NCI-H82 treated with DMSO at 0.1 percent for 48 hours (cell line): ENCODE results near the gene RNF130.
"Not testable (repeated sequence)": the region's sequence is repeated elsewhere in the genome, so short reads cannot be mapped to it uniquely, and the experiment has no call there.

Source experiments
- DNase-seq: peaks from one replicate; lab custom pipeline; 2025; ENCODE audit not compliant: unreplicated experiment; lab: John Stamatoyannopoulos, UW

RNF130 gene

DNA sequence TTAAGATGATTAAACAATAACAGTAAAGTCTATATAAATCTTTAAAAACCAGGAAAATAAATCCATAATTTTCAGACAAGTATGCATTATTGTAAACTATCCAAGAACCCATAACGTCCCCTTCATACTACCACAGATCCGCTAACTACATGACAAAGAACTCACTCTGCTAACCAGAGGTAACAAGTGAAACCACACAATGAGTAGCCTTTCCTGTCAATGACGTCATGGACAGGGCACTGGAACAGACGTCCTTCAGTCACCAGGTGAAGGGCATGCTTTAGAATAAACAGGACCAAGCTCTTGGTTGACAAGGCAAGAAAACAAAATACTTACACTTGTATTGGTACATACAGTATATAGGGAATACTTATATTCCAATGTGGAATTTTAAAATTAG is 45.2 kb downstream of the RNF130 start:
- DNase-seq, result no peak

DNA sequence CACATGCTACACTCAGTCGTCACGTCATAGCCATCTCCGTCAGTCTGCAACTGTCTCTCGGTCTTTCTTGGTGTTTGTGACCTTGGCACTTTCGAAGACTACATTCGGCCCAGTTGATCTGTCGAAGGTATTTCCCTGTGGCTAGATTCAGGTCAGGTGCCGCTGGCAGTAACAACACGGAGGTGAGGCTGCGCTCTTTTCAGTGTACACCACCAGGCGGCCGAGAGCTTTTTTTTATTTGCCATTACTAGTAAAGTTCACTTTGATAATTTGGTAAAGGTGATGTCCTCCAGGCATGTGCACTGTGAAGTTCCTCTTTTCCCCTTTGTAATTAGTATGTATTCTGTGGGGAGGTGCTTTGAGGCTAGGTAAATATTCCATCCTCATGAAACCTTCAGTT is 49.7 kb downstream of the RNF130 start:
- no peak for DNase-seq

DNA sequence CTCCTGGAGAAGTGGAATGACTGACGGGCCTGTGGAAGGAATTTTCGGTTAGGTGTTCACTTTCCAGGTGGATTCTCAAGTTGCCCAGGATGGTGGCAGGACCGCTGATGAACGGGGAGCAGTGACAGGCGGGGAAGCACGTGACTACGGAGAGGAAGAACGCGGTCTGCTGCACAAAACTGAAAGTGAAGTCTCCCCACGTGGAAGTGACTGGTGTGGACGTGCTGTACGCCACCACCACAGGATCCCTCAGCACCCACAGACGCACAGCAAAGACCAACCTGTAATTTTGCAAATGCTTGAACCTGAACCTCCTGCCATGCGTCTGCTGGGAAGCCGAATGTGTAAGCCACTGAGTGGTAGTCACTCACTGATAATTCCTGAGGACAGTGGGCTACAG is 51.4 kb downstream of the RNF130 start:
- DNase-seq, result no peak

DNA sequence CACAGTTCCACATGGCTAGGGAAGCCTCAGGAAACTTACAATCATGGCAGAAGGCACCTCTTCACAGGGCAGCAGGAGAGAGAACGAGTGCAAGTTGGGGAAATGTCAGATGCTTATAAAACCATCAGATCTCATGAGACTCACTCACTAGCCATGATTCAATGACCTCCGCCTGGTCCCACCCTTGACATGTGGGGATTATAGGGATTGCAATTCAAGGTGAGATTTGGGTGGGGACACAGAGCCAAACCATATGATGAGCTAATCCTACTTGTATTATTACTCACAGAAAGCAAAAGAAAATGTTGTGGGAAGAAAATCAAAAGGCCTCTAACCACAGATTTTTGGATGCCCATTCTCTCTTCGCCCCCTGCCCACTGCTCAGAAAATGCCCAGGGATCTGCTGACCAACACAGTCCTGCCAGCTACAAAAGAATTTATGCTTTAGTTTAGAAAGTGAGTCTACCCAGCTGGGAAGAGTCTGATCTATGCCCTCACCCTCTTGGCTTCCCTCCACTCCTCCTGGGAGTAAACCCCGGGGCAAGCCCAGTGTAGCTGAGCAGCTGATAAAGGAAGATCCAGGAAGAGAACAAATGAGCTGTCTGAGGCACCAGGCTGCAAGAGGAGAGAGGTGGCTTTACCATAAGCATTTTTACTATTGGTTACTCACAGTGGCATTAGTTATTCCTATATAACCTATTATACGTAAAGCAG is 53.1 kb downstream of the RNF130 start:
- no peak for DNase-seq

DNA sequence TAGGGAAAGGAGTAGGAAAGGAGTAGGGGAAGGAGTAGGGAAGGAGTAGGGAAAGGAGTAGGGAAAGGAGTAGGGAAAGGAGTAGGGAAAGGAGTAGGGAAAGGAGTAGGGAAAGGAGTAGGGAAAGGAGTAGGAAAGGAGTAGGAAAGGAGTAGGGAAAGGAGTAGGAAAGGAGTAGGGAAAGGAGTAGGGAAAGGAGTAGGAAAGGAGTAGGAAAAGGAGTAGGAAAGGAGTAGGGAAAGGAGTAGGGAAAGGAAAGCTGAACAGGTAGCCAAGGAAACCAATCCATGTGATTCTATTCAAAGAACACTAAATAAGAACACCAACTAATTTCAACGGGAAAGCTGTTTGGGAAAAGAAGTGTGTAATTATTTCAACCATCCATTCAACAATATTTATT is 56.0 kb downstream of the RNF130 start:
- not testable (repeated sequence) for DNase-seq

DNA sequence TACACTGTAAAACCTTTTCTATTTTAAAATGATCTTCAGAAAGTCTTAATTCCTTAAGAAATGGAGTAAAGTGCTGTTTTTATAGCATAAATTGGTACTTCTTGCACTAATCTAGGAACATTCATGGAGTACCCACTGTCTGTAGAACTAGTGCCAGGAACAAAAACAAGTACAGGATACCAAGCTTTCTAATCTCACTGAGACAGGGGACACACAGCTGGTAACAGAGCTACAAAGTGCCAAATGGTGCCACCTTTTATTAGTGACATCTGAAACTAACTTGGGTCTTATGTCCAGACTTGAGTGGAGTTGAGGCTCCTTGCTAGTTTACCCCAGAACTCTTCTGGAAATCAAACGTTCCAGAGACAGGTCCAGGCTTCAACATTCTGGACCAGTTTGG is 57.9 kb downstream of the RNF130 start:
- DNase-seq, result no peak

DNA sequence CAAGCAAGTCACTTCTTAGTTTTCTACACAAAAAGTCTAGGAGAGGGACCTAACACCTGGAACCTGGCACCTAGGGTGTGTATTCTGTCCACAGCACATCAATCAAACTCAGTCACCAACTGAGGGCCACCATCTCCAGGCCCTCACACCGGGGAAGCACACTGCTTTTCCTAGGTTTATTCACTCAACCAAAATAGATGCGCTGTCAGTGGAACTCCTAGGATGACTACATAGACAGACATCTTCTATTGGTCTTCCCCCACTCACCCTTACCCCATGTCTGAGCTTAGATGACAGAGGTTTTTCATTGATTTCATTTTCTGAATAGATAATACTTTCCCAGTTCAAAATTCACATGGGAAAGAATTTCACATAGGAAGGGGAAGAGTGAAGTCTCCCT is 59.2 kb downstream of the RNF130 start:
- DNase-seq, result no peak

DNA sequence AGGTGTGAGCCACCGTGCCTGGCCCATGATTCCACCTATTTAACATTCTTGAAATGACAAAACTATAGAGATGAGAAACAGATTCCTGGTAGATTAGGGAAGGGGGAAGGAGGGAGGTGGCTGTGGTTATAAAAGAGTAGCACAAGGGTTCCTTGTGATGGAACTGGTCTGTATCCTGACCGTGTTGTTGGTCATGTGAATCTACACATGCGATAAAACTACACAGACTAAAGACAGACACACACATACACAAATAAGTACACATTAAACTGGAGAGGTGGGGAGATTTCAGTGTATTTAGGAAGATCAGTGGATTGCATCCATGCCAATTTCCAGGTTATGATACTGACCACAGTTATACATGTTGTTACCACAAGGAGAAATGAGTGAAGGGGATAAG is 60.9 kb downstream of the RNF130 start:
- DNase-seq, result no peak

DNA sequence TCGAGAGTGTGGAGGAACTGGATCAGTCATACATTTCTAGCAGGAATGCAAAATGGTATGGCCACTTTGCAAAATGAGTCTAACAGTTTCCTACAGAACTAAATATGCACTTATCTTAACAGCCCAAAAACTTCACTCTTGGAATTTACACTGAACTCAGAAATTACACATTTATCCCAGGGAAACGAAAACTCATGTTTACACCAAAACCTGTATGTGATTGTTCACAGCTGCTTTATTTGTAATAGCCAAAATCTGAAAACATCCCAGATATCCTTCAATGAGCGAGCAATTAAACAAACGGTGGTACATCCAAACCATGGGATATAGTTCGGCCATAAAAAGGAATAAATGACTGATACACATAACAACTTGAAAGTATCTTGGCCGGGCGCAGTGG is 62.0 kb downstream of the RNF130 start:
- no peak for DNase-seq

DNA sequence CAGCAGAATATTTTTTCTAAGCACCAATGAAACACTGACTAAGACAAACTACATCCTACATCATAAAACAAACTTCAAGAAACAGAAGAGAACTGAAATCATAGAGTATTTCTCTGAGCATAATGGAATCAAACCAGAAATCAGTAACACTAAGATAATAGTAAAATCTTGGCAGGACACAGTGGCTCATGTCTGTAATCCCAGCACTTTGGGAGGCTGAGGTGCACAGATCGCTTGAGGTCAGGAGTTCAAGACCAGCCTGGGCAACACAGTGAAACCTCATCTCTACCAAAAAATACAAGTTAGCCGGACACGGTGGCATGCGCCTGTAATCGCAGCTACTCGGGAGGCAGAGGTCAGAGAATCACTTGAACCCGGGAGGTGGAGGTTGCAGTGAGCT is 63.1 kb downstream of the RNF130 start:
- no peak for DNase-seq

DNA sequence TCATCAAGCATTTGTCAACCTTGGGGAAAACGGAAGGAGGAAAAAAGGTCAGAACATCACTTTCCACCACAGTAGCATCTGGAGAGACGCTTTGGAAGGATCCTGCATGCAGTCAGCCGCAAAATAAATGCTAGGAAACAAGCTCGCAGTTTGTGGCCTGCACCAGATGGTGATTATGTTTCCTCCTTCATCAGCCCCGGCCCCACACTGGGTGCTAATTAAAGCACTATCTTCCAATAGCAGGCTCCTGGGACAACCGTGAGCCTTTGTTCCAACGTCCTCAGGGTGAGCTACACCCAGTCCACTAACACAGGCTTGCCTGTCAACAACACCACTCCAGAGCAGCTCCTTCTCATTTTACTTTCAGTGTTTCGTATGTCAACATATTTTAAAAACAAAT is 64.0 kb downstream of the RNF130 start:
- DNase-seq, result peak; percentile 40

DNA sequence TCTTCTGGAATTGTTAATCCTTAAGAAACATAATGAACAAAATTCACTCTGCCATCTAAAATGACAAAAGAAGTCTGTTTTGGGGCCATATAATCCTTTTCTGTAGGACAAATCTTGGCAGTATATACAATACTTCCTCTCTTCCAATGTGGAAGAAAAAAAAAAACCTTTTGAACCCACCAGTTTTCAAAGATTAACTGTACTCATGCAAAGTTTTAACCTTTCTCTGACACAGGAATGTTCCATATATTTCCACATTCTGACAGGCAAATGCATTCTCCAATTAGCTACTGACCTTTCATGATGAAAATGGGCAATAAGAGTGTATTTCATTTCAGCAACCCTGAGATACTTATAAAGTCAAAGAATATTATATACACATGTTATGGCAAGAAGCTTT is 65.4 kb downstream of the RNF130 start:
- DNase-seq, result no peak

DNA sequence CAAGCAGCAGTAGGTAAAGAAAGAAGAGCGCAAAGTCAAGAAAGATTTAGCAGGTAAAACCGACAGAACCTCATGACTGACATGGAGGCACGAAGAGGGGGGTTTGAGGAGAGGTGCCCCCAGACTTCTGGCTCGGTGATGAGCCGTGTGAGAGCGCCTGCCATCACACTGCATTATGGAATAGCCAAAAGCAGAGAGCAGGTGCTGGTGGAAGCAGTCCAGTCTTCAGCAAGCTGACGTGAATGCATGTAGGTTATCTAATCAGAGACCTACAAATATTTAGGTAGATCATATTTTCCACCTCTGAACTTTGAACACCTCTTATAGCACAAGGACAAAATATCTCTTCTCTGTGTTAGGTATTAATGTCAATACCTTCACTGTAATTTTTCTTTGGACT is 68.4 kb downstream of the RNF130 start:
- DNase-seq, result no peak

DNA sequence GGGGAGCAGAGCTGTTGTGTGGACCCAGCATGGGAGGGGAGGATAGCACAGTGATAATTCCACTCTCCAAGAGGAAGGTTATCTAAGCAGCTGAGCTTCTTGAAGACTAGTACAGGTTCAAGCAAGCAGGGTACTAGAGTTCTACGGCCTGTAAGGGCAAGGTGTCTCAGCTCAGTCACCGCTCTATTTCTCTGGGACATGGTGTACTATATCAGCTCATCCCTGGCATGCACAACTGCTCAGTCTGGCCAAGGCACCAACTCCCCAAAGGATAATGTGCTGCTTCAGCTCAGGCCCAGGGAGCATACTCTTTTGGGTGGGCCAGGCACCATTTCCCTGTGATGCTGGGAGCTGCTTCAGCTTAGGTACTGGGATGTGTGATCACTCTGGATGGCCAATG is 69.8 kb downstream of the RNF130 start:
- DNase-seq, result no peak

DNA sequence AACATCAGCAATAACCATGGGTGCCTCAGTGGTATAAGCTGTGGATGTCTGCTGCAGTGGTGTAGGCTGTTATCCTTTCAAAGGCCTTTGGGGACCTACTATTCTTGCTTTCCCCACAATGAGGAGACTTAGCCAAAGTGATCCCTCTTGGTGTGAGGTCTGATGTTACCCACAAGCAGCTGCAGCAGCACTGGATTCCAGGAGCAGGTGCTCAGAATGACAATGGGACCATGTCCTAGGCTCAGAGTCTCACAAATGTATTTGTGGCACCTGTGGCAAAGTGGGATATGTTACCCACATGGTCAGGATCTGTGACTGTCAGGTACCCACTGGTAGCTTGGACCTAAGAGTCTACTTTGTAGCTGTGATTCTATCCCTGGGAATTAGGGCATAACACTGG is 70.4 kb downstream of the RNF130 start:
- DNase-seq, result no peak

DNA sequence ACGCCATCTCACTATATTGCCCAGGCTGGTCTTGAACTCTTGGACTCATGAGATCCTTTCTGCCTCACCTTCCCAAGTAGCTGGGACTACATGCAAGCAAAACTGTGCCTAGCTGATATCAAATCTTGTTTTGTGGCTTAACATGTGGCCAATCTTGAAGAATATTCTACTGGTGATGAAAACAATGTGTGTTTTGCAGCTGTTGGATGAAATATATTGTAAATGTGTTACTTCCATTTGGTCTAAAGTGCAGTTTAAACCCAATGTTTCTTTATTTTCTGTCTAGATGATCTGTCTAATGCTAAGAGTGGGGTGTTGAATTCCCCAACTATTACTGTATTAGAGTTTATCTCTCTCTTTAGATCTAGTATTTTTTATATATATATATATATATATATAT is 73.1 kb downstream of the RNF130 start:
- no peak for DNase-seq

DNA sequence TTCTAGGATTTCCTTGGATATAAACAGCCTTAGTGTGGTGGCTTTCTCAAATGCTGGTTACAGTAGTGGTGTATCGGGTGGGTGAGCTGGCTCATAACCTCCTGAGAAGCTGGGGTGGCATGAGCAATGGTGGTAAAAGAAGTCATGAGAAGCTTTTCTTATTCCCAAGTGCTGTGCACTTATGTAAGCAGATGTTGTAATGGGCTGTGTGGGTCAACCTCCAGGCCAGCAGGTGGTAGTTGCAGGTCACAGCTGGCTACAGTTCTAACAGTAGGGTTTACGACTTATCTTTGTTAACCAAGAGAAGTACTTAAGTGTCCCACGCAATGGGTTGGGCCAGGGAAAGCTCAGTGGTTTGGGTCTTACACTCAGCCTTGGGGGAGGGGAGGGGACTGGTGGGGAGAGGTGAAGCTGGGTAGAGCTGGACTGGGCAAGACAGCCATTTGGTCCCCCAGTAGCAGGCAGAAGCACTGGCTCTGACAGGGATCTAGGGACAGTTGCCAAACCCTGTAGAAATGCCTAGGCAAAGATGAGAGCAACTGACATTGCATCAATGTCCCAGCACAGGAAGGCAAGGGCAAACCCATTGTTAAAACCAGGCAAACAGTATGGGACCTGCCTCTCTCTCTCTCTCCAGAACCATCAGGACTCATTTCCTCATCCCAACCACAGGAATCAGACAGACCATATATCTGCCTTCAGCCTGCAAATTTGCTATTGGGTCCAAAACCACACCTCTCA is 76.8 kb downstream of the RNF130 start:
- DNase-seq, result no peak

DNA sequence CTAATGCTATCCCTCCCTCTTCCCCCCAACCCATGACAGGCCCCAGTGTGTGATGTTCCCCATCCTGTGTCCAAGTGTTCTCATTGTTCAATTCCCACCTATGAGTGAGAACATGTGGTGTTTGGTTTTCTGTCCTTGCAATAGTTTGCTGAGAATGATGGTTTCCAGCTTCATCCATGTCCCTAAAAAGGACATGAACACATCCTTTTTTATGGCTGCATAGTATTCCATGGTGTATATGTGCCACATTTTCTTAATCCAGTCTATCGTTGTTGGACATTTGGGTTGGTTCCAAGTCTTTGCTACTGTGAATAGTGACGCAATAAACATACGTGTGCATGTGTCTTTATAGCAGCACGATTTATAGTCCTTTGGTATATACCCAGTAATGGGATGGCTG is 78.7 kb downstream of the RNF130 start:
- DNase-seq, result not testable (repeated sequence)

DNA sequence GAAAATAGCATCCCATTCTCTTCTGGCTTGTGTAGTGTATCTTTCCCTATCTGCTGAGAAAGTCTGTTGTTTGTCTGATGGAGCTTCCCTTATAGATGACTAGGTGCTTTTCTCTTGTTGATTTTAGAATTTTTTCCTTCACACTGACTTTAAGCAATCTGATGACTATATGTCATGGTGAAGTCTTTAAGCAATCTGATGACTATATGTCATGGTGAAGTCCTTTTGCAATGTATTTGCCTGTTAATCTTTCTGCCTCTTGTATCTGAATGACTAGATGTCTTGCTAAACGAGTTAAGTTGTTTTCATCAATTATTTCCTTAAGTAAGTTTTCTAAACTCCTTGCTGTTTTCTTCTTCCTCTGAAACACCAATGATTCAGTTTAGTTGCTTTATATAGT is 80.5 kb downstream of the RNF130 start:
- DNase-seq, result no peak

DNA sequence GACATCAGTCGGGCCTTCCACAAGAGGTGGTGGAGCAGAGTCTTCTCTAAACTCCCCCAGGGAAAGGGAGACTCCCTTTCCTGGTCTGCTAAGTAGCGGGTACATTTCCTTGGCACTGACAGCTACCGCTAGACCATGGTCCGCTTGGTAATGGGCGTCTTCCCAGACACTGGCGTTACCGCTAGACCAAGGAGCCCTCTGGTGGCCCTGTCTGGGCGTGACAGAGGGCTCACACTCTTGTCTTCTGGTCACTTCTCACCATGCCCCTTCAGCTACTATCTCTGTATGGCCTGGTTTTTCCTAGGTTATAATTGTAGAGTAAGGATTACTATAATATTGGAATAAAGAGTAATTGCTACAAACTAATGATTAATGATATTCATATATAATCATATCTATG is 81.0 kb downstream of the RNF130 start:
- DNase-seq, result not testable (repeated sequence)

DNA sequence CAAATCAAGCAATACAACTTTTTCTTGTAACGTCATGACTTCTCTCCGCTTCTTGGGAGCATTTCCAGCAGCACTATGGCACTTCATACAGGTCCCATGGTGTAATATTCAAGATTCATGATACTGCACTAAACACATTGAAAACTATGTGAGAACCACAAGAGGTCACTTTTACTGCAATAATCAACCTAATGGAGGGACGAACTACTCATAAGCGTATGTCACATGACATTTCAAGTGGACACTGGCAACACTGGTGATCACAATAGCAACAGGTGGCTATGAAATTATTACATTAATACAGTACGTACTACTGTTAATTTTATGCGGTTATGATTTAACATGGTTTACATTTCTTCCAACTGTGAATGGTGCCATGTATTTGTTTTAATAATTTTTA is 85.2 kb downstream of the RNF130 start:
- DNase-seq, result no peak

DNA sequence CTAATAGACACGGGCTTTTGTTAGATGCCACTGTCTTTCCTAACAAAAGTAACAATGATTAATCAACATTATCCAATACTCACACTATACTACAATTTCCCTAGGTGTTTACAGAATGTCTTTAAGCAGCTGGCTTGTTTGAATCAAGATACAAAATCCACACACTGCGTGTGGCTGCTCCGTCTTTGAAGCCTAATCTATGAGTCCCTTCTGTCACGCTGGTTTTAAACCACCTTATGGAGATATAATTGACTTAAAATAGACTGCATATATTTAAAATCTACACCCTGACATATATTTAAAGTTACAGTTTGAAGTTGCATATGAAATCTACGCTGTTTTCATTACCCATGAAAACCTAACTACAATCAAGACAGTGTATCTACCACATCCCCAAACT is 89.9 kb downstream of the RNF130 start:
- DNase-seq, result no peak

DNA sequence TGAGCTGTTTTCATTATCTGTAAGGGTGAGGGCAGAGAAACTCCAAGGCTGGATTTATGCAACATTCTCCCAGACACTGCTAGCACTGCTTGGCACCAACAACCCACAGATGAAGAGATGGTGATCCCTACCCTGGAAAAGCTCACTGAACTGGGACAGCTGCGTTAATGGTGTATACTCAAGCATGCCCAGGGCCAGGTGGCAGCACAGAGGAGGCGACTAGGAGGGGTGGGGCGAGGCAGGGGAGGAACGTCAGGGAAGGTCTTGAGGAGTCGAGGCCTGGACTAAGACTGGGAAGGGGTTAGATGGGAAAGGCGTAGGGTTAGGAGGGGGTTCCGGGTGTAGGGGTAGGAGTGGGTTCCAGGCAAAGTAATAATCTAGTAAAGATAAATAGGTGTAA is 90.8 kb downstream of the RNF130 start:
- no peak for DNase-seq
